ENCODE data around the gene AP3M1. TPM values are rescaled to one million over a fixed set of nuclear protein-coding genes. Genes with fewer than 3 reads are reported as not detected.

Gene AP3M1
- total RNA-seq, 2 experiments from 2014 or later, result 35.4 to 42.2 TPM

DNA sequence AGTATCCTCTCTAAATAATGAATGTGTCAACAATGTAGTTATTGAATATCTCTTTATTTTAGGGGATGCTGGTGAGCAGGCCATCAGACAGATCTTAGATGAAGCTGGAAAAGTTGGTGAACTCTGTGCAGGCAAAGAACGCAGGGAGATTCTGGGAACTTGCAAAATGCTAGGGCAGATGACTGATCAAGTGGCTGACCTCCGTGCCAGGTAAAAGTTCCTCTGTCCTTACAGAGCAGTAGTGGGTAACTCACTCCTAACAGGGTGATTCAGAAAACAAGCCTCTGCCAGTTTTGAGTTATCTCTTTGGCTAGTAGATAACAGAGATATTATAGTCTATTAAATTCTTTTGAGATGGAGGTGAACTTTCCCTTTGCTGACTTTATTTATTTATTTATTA, 67.3 kb downstream of the AP3M1 start:
- Mint-ChIP-seq H3K27ac (no peak overlapping the region), H3K27me3 (no peaks in the 10 kb centered on the region), H3K4me1 (ENCODE audit: low read depth) (peaks cover 32% of the 10 kb centered on the region), H3K36me3 (ENCODE audit: low read depth) (peaks cover 2% of the 10 kb centered on the region), H3K4me3 (no peak overlapping the region), H3K9me3 (no peaks in the 10 kb centered on the region)
- TF ChIP-seq, protein P1, sequence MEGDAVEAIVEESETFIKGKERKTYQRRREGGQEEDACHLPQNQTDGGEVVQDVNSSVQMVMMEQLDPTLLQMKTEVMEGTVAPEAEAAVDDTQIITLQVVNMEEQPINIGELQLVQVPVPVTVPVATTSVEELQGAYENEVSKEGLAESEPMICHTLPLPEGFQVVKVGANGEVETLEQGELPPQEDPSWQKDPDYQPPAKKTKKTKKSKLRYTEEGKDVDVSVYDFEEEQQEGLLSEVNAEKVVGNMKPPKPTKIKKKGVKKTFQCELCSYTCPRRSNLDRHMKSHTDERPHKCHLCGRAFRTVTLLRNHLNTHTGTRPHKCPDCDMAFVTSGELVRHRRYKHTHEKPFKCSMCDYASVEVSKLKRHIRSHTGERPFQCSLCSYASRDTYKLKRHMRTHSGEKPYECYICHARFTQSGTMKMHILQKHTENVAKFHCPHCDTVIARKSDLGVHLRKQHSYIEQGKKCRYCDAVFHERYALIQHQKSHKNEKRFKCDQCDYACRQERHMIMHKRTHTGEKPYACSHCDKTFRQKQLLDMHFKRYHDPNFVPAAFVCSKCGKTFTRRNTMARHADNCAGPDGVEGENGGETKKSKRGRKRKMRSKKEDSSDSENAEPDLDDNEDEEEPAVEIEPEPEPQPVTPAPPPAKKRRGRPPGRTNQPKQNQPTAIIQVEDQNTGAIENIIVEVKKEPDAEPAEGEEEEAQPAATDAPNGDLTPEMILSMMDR (IDR thresholded peaks at IDR 0.05), result no peak
- DNase-seq (no peak), ATAC-seq (no peak)
- intact Hi-C loops (cut with micrococcal nuclease), result no loop called here
- CTCF ChIA-PET, result interaction anchor here (0.6 to 5.9 kb wide), 3 partner anchors 21 to 196 kb away, joined by 3 to 54 read pairs (median 9); no protein-coding TSS in a partner anchor
- POLR2A ChIA-PET, result interaction anchor here (1.2 kb wide), 1 partner anchor 33 kb away, joined by 3 read pairs; no protein-coding TSS in a partner anchor

DNA sequence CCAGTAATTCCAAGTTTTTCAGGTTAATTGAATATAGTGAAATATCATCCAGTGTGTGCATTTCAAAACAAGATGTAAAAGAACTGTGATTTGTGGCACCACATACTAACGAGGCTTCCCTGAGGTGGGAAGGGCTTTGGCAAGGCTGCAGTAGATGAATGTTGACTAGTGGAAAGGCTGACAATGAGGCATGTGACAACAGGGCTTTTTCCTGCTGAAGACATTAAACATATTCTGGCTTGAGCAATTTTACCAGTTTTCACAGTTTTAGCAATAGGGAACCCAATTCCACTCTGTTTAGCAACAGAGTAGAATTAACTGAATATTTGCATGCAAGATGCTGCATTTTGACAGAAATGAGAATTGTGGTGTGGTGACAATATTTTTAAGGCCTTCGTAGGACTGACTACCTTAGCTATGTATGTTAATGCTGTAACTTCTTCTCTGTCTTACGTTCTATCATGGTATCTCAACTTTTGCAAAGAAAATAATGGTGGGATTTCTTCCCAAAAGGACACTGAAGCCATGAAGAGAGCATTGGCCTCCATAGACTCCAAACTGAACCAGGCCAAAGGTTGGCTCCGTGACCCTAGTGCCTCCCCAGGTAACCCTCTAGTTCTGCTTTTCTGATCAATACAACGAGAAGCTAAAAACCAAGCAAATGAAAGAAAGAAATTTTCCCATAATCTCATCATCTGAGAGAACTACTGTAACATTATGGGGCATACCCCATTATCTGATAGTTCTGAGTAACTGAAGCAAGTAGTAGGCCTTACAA, 68.5 kb downstream of the AP3M1 start:
- intact Hi-C loops (cut with micrococcal nuclease), result no loop called here
- H3K4me1 Mint-ChIP-seq (ENCODE audit: low read depth), result peaks cover 40% of the 10 kb centered on the region
- peaks cover 5% of the 10 kb centered on the region for H3K36me3 Mint-ChIP-seq (ENCODE audit: low read depth)
- CTCF ChIA-PET, result interaction anchor here (0.6 to 5.9 kb wide), 34 partner anchors 10 to 347 kb away, joined by 3 to 54 read pairs (median 4); no protein-coding TSS in a partner anchor
- no peak overlapping the region for H3K27ac Mint-ChIP-seq
- H3K9me3 Mint-ChIP-seq, result no peaks in the 10 kb centered on the region
- TF ChIP-seq, protein P1 (IDR thresholded peaks at IDR 0.05), result no peak
- H3K4me3 Mint-ChIP-seq, result no peak overlapping the region
- no peak for DNase-seq
- H3K27me3 Mint-ChIP-seq, result no peaks in the 10 kb centered on the region
- POLR2A ChIA-PET, result no interaction called here
- no peak for ATAC-seq

DNA sequence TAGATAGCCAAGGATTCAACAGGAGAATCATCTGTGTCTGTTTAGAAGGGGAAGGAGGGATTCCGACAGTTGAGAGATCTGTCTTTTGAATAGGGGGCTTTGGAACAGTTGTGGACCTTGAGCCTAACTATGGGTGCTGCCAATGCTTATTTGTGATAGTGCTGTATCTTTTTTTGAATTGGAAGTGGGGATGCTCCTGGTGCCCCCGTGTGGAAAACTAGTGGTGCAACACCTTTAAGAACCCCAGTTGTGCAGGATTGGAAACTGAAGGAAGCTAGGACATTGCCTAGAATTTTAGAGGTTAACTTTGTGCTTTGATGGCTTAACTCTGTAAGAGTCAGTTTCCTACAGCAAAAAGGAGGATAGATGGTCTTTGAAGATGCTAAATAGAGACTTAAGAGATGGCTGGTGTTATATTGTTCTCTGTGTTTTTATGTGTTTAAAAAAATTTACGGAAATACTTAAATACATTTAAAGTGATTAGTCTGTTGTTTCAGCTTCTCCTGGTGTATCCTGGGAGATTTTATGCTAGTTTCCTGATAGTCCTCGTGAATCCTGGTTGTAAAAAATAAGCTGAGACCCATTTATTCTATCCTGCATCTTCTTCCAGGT, 69.3 kb downstream of the AP3M1 start:
- Mint-ChIP-seq H3K4me1 (ENCODE audit: low read depth) (peaks cover 40% of the 10 kb centered on the region), H3K9me3 (no peaks in the 10 kb centered on the region), H3K27ac (no peak overlapping the region), H3K27me3 (no peaks in the 10 kb centered on the region), H3K4me3 (no peak overlapping the region), H3K36me3 (ENCODE audit: low read depth) (peaks cover 5% of the 10 kb centered on the region)
- DNase-seq, result peak; percentile 56
- POLR2A ChIA-PET, result no interaction called here
- CTCF ChIA-PET, result interaction anchor here (0.6 to 5.9 kb wide), 39 partner anchors 11 to 346 kb away, joined by 3 to 54 read pairs (median 4); no protein-coding TSS in a partner anchor
- peak; percentile 37 for ATAC-seq
- intact Hi-C loops (cut with micrococcal nuclease), result no loop called here
- TF ChIP-seq, protein P1 (IDR thresholded peaks at IDR 0.05), result peak; percentile 71

DNA sequence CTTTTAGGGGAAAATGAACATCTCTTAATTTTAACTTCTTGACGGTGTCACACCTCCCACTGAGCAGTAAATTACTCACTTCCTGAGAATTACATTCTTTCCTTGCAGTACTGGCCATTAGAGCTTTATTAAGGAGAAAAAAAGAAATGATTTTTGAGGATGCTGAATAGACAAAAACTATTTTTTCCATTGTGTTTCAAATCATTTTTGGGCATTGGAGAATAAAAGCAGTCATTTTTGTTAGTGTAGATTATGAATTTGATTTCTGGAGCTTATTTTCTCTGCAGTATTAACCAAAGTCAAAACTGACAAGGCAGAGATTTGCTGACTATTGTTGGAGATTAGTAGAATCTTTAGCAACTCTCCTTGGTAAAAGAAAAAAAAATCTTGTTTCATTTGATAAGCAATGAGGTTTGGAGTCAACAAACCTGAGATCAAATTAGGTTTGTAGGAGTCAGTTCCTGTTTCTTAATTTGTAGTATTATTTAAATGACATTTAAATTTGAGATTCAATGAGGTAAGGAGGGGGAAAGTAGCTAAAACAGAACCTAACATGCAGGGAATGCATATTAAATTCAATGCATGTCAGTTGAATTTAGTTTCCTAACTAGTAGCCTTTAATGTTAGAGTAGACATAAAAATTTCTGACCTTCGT, 70.6 kb downstream of the AP3M1 start:
- Mint-ChIP-seq H3K27me3 (no peaks in the 10 kb centered on the region), H3K36me3 (ENCODE audit: low read depth) (peaks cover 13% of the 10 kb centered on the region), H3K27ac (peak overlapping the region; percentile 45), H3K4me3 (no peak overlapping the region), H3K4me1 (ENCODE audit: low read depth) (peaks cover 38% of the 10 kb centered on the region), H3K9me3 (no peaks in the 10 kb centered on the region)
- CTCF ChIA-PET, result interaction anchor here (0.8 to 5.9 kb wide), 17 partner anchors 12 to 292 kb away, joined by 3 to 54 read pairs (median 8); no protein-coding TSS in a partner anchor
- intact Hi-C loops (cut with micrococcal nuclease), result loop anchor here (5.0 kb wide), 3 partner anchors 83 to 193 kb away; partner anchors contain the start of gene VCL
- TF ChIP-seq, protein P1 (IDR thresholded peaks at IDR 0.05), result no peak
- ATAC-seq, result no peak
- POLR2A ChIA-PET, result no interaction called here
- DNase-seq, result no peak
